ENCODE measurements around the gene LHFPL5. TPM values are rescaled to one million over a fixed set of nuclear protein-coding genes. Genes with fewer than 3 reads are reported as not detected.
A peak's percentile ranks its signal among the peaks of the same experiment; 100 is the strongest.

The LHFPL5 gene
- total and polyA plus RNA-seq, 2 of the 13 experiments (the other 11 are each of a cell fraction or from before 2014, with no cell fraction given), result 0.03 TPM; not detected in 1

- TF ChIP-seq, protein P1, sequence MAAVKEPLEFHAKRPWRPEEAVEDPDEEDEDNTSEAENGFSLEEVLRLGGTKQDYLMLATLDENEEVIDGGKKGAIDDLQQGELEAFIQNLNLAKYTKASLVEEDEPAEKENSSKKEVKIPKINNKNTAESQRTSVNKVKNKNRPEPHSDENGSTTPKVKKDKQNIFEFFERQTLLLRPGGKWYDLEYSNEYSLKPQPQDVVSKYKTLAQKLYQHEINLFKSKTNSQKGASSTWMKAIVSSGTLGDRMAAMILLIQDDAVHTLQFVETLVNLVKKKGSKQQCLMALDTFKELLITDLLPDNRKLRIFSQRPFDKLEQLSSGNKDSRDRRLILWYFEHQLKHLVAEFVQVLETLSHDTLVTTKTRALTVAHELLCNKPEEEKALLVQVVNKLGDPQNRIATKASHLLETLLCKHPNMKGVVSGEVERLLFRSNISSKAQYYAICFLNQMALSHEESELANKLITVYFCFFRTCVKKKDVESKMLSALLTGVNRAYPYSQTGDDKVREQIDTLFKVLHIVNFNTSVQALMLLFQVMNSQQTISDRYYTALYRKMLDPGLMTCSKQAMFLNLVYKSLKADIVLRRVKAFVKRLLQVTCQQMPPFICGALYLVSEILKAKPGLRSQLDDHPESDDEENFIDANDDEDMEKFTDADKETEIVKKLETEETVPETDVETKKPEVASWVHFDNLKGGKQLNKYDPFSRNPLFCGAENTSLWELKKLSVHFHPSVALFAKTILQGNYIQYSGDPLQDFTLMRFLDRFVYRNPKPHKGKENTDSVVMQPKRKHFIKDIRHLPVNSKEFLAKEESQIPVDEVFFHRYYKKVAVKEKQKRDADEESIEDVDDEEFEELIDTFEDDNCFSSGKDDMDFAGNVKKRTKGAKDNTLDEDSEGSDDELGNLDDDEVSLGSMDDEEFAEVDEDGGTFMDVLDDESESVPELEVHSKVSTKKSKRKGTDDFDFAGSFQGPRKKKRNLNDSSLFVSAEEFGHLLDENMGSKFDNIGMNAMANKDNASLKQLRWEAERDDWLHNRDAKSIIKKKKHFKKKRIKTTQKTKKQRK (IDR thresholded peaks at IDR 0.05; ENCODE audit: low read length), result no peak
- TF ChIP-seq MED13 (CRISPR knock-in tag; IDR thresholded peaks at IDR 0.05) (peak; percentile 97), ZNF569 (CRISPR knock-in tag; IDR thresholded peaks at IDR 0.05; ENCODE audit: borderline replicate concordance) (peak; percentile 59; the same call in 1 of the 2 replicates), ZNF652 (CRISPR knock-in tag; IDR thresholded peaks at IDR 0.05; ENCODE audit: borderline replicate concordance, low read depth) (peak; percentile 51; the same call in 1 of the 2 replicates), ZFYVE20 (CRISPR knock-in tag; IDR thresholded peaks at IDR 0.05; ENCODE audit: borderline replicate concordance, low read depth) (peak; percentile 95; the same call in 1 of the 2 replicates), ZNF331 (CRISPR knock-in tag; IDR thresholded peaks at IDR 0.05) (peak; percentile 98), CENPT (CRISPR knock-in tag; IDR thresholded peaks at IDR 0.05; ENCODE audit: low read depth) (no peak; the same call in 1 of the 2 replicates), ATRX (CRISPR knock-in tag; IDR thresholded peaks at IDR 0.05; ENCODE audit: borderline replicate concordance) (no peak), ZNF296 (CRISPR knock-in tag; conservative IDR thresholded peaks at IDR 0.05) (peak; percentile 96), EZH2 (conservative IDR thresholded peaks at IDR 0.05; ENCODE audit: low read depth, low read length) (no peak), MIER2 (CRISPR knock-in tag; IDR thresholded peaks at IDR 0.05) (peak; percentile 100), PTBP1 (IDR thresholded peaks at IDR 0.05; ENCODE audit: low read depth, low read length, poor library complexity, severe bottlenecking) (no peak), ZBTB4 (CRISPR knock-in tag; IDR thresholded peaks at IDR 0.05; ENCODE audit: borderline replicate concordance) (peak; percentile 62; the same call in 1 of the 2 replicates), REPIN1 (CRISPR knock-in tag; IDR thresholded peaks at IDR 0.05; ENCODE audit: borderline replicate concordance, low read depth) (peak; percentile 97)
- TF ChIP-seq, protein P2, sequence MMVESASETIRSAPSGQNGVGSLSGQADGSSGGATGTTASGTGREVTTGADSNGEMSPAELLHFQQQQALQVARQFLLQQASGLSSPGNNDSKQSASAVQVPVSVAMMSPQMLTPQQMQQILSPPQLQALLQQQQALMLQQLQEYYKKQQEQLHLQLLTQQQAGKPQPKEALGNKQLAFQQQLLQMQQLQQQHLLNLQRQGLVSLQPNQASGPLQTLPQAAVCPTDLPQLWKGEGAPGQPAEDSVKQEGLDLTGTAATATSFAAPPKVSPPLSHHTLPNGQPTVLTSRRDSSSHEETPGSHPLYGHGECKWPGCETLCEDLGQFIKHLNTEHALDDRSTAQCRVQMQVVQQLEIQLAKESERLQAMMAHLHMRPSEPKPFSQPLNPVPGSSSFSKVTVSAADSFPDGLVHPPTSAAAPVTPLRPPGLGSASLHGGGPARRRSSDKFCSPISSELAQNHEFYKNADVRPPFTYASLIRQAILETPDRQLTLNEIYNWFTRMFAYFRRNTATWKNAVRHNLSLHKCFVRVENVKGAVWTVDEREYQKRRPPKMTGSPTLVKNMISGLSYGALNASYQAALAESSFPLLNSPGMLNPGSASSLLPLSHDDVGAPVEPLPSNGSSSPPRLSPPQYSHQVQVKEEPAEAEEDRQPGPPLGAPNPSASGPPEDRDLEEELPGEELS (CRISPR knock-in tag; IDR thresholded peaks at IDR 0.05), result peak; percentile 75
Observed at GRCh38 chr6:35804996-35805736, at the start of gene LHFPL5 (continued).
